T1000 (cell line): ENCODE data around the gene PTPN5.

Experiments used
- DNase-seq: peaks from one replicate; lab custom pipeline; 2025; ENCODE audit warnings: mixed read lengths; lab: John Stamatoyannopoulos, UW

The PTPN5 gene

DNA sequence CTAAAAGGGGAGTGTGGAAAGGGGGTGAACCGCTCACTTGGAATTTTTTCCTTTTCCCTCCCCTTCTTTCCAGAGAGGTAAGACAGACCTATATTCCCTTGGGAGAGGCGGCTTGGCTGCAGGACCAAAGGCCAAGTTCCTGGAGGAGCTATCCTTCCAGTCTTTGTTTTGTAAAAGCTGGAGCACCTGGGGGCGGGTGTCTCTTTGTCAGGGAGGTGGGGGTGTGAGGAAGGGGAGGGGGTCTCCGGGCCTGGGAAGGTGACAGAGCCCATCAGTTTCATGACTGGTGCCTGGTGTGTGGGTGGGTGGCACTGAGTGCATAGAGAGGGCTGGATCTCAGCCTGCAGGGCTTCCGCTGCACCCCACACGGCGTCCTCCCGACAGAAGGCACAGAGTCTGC, 18.5 kb downstream of the PTPN5 start:
- DNase-seq = no peak

DNA sequence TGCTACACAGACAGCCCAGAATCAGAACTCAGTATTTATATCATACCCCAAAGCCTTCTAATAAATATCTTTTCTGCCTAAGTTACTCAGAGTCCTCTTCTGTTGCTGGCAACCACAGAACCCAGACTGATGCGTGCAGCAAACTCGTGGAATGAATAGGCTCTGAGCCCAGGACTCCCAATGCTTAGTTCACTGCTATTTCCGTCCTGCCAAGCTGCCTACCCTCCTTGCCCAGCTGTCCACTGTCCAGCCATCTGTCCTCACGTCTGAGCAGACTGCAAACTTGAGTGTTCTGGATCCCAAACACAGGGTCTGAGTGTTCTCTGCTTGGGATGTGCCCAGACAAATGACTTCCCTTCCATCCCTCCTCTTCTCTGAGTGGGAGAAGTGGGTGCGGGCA, 19.4 kb downstream of the PTPN5 start:
- no peak for DNase-seq

DNA sequence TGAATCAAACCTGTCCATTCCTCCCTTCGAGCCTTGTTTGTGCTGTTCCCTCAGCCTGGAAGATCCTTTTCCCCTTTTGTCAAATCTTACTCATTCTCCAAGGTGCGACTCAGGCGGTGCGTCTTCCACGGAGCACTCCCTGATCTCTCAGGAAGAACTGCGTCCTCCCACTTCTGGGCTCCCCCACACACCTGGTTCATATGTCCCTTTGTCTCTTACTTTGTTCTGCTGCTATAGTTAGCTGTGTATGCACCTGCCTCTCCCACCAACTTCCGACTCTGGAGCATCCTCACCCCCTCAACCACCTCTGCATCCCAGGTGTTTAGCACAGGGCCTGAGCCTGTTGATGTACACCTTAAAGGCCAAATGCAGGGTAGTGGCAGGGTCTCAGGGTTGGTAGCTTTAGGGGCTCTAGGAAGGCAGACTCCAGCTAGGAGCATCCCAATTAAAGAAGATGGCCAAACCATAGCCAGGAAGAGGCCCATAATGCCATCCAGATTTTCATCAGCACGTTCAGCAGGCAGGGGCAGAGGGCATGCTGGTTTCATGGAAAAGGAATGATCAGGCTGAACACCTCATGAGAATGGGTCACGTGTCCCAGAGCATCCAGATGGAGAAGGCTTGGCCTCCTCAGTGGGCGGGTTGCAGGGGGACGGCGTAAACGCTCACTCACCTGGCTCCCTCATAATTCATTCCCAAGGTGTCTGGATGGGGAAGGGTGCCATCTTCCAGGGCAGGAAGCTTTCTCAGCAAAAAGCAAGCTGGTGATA, 20.1 kb downstream of the PTPN5 start:
- DNase-seq = no peak

DNA sequence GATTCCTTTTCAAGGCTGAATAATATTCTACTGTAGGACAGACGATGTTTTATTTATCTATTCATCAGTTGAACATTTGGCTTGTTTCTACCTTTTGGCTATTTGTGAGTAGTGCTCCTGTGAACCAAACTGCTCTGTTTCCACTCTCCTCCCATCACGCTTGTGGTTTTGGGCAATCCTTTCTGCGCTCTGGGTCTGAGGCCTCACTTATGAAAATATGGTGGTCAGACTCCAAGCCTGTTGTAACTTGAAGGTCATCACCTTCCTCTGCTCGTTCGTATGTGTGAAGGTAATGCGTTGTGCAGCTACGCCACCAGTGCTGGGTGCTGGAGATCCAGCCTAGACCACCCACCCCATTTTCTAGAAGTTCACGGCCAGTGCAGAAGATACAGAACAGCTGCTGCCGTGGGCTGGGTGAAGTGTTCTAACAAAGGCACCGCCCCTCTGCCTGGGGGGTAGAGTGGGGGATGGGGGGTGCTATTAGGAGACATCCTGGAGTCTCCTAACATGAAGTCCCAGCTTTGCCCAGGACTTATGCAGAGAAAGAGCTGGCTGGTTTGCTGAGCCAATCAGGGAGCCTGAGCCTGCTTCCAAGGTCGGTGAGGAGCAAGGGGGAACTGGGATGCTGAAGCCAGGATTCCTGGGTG, 21.0 kb downstream of the PTPN5 start:
- no peak for DNase-seq

DNA sequence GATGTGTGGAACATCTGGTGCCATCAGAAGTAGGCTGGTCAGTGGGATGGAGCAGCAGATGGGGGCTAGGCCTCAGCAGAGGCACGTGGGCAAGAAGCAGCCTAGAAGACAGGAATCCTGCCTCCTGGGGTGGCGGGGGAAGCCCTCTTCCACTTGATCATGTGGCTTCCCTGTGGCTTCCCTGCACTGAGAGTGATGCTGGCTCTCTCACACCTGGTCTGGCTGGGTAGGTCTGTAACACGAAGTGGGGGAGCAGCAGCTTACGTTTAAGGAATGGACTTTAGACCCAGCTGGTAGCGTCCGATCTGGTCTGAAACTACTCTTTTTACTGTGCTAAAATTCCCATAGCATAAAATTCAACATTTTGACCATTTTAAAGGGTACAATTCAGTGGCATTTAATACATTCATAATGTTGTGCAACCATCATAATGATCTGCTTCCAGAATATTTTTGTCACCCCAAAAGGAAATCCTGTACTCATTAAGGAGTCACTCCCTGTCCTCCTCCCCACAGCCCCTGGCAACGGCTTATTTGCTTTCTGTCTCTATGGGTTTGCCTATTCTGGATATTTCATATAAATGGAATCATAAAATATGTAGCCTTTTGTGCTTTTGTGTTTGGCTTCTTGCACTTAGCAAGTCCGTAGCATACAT, 21.7 kb downstream of the PTPN5 start:
- no peak for DNase-seq

DNA sequence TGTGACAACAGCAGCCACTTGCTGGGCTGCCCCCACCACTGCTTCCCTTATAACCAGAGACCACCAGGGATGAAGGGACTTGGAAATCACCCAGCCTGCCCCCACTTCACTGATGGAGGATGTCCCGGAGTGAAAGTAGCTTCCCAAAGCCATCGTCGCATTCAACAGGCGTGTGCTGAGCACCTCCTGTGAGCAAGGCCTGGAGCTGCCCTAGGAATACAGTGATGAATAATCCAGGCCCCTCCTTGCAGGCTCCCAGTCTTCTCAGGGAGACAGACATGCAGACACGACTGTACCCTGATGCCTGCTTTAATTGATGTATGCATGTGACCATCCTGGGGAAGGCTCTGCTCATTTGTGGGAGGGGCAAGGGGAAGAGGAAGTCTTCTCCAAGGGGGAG, 22.6 kb downstream of the PTPN5 start:
- DNase-seq = no peak

DNA sequence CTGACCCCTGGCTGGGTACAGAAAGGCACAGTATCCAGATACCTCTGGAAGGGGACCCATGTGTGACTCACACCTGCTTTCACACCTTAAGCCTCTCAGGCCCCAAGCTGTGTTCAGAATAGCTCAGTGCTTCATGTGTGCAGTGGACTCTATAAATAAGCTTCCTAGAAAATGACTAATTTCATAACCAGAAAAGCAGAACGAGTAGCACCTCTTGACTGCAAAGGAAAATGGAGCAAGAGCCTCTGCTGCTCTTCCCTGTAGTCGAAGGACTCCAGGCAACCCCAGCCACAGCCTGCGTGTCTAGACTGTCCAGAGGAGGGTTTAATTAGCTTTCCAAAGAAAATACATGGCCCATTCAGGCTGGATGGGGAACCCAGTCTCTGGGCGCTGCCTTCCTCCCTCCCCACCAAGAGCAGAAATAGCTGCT, 23.1 kb downstream of the PTPN5 start:
- no peak for DNase-seq

DNA sequence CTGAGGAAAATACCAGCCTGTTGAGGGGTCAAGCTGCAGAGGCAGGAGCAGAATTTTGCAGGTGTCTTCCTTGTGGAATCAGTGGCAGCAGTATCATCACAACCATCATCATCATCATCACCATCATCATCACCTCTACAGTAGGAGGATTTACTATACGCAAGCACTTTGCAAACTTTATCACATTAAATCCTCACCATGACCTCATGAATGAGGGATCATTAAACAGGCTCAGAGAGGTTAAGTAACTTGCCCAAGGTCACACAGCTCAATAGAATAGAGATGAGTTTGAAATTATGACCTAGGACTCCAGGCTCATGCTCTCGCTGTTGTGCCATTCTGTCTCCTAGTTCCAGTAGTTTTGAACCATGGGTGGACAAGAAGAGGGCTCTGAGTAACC, 25.6 kb downstream of the PTPN5 start:
- DNase-seq = no peak

DNA sequence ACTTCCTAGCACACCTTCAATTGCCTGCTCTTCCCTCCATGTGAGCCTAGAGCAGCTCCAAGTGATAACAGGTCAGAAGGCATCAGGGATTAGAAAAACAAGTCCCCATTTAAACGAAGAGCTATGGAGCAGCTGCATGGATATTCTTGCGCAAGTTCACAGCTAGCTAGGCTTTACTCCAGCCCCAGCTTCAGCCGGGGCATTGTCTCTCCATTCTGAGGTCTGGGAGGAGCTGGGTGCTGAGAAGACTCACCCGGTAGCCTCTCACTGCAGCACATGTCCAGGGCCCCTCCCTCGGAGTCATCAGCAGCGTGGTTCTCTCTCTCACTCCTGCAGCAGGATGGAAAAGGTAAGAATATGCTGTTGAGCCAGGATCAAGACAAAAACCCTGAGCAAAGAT, 26.0 kb downstream of the PTPN5 start:
- DNase-seq = no peak

DNA sequence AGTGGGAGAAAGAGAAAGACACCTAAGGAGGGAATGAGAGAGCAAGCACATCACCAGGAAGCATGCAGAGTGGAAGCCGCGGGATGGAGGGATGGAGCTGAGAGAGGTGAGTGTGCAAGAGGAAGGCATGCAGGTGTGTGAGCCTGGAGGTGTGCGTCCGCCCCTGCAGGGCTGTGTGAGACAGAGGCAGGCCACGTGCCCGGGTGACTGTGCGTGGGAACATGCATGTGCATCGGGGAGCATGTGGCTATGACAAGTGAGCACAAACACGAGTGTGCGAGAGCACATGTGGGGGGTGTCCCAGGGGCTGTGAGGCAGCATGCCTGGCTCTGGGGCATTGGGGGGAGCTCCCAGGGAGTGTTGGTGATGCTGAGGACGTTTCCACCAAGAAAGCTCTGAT, 29.9 kb downstream of the PTPN5 start:
- DNase-seq = no peak

DNA sequence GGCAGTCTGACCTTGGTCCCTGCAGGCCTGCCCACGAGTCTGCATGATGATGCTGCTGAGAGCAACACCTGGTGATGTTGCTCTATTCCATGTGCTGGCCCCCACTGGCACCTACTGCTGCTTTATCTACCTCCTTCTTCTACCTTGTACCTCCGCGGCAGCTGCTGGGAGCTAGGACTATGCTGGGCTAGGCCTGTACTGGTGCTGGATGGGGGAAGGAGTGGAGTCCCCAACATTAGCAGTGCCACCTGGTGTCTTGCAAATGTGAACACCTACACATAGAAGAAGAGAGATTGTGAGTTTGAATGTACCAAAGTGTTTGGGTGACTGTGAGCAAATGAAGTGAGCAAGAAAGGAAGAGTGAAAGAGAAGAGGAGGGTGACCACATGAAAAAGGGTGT, 30.5 kb downstream of the PTPN5 start:
- DNase-seq = no peak

DNA sequence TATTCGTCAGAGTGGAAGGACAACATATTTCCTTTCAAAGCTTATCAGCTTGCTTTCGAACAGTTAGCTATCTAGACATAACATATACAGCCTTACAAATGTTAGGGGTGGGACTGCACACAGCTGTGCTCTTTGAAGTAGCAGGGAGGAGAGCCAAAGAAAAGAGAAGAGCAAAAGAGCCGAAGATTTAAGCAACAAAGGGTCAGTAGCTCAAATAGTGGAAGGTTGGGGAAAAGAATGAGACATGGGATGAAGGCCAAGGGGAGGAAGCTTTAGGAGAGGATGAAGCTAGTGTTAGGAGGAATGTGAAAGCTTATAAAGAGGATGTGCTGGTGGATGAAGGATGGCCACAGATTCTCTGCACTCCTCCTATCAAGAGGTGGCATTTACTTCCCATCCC, 33.8 kb downstream of the PTPN5 start:
- DNase-seq = no peak

DNA sequence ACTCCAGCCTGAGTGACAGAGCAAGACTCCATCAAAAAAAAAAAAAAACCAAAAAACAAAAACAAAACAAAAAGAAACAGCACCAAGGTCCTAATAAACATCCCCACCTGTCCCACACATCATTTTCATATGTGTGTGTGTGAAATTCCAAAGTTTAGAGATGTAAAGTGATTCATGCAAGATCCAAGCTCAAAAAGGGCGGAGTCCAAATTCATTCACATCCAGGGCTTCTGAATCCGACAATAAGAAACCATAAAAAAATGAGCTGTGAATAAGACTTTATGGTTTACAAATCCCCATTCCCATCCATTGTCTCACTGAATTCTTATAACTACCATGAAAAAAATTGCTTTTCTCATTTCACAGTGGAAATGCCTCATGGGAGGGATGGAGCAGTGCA, 34.7 kb downstream of the PTPN5 start:
- DNase-seq = no peak

DNA sequence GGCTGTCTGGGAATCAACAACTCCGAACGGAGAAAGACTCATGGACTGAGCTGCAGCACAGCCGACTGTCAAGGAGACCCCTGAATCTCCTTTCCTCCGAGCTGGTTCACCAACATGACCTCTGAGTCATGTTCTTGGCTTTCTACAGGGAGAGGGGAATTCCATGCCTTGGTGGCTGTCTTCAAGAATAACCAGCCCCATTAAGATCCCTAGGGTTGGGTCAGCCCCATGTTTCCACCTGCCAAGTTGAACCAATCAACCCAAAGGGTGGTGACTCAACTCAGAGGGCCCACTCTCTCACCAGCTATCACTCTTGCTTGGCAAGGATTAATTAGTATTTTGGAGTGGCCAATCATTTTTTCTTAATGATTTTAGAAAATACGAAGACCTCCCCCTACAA, 37.3 kb downstream of the PTPN5 start:
- no peak for DNase-seq

DNA sequence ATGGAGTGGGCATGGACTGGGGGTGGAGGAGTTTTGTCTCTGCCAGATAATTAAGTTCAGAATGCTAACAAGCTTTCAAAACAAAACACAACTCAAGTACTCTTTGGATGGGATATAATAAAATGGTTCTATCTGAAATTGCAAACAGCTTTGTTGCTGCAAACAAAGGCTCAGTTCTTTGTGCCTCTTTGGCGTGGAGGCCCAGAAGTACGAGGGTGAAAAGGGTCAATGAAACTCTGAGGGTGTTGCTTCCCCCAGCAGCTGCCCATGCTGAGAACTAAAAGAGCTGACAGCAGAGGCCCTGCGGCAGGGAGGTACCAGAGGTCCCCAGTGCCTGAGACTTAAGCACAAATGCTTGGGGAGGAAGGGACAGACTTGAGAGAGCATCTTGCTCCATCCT, 39.1 kb downstream of the PTPN5 start:
- no peak for DNase-seq

DNA sequence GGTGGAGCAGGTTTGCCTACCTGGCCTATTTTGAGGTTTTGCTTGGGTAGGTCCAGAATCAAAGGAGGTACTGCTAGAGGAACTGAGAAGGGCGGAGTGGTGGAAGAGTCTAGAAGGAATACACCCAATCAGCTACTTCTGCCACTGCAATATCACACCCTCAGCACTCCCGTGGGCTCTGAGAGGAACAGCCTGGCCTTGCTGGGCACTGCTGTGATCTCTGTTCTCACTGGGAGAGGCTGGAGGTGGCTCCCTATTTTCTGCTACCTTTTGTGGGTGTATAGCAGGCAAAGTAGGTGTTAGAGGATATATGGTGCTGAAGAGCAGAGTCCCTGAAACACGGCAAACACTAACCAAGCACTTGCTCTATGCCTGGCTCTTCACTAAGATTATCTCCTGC, 40.7 kb downstream of the PTPN5 start:
- DNase-seq = no peak

DNA sequence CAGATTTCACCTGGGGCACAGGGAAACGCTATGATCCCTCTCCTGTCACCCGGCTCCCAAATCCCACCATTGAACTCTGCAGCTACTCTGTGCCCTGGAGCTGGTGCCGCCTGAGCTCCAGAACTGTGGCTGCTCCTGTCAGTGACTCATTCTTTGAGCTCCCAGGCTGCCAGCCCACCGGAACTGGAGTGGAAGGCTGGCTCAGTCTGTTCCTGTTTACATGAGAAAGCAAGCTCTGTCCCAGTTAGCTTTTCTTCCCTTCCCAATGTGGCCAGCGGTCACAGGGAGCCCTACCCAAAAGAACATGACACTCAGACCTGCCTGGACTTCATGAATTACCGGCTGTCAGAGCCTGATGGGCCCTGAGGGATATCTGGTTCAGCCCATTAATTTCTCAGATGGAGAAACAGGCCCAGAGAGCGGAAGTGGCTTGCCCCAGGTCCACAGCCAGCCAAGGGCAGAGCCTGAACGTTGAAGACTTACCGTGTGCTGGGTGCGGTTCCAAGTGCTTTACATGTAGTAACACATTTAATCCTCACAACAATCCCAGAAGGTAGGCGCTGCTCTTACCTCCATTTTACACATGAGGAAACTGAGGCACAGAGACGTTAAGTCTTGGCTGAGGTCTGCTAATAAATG, 41.8 kb downstream of the PTPN5 start:
- DNase-seq = no peak

DNA sequence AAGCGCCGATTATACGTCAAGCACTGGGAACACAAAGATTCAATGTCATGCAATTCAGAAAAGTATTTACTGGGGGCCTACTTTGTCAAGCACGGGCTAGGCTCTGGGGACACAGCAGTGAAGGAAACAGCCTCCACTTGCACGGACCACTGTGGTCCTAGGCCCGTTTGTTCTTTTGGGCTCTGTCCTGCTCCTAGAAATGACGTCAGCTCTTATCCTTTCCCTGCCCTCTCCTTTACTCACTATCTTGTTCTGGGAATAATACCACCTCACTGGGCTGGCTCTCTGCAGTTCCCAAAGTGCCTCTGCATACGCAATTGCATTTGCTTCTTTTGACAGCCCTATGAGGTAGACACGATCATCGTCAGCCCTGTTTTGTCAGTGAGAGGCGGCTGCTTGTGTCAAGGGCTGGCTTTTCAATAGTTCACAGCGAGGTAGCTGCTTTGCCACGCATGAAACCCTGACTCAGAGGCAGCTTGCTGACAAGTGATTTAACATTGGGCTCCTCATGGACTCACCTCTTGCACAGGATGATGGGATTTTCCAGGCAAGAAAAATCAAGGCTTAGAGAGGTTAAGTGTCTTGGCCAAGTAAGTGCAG, 42.7 kb downstream of the PTPN5 start:
- DNase-seq = peak; percentile 33

DNA sequence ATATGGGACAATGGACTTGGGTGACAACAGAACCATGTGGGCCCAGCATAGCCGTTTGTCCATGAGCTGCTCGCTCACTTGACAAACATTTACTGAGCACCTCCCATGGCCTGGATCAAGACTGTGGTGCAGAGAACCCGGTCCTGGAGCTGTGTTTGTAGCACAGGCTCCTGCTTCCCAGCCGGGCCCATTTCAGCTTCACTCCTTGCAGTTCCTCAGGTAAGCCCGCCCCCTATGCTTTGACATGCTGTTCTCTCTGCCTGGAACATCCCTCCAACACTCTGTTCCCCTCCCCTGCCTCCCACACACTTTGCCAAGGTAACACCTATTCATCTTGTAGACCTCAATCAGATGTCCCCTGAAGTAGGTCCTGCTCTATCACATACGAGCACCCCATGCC, 46.3 kb downstream of the PTPN5 start:
- DNase-seq = no peak

DNA sequence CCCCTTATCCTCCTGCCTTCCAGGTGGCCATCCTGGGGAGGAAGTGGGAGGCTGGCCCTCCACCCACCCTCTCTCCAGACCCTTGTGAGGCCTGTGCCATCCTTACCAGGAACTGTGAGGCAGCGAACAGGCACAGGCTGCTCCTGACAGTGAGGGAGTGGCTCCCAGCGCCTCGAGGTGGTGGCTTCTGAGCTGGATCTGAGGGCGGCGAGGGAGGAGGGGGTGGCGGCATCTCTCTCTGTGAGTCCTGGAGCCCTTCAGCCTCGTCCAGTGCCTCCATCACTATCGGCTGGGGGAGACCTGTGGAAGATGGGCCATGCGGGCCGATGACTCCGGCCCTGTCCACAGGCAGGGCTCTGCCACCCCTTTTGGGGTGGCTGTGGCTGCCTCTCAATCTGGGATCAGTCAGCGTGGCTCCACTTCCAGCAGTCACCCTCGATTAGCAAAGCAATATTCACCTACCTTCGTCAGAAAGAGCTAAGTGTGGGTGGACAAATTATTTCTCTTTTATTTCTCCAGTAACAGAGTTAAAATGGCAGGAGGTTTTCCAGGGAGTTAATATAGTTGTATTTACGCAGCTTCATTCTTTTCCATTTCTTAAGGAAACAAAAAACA, 47.6 kb downstream of the PTPN5 start:
- DNase-seq = no peak

DNA sequence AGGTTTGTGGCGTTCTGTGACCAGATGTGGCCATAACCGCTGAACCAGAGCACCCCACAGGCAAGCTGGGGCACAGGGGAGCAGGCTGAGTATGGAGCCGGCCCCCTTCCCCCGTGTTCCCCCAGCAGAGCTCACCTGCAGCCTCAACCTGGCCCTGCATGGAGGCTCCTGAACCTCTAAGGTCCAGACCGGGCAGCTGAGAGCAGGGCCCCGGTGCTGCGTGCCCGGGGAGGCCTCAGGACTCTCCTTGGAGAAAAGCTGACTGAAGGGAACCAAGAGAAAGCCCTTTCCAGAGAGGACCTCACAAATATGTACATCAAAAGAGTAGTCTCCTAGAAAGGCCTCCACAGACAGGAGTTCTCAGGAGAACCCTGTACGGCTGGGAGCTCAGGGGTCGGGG, 48.2 kb downstream of the PTPN5 start:
- no peak for DNase-seq

DNA sequence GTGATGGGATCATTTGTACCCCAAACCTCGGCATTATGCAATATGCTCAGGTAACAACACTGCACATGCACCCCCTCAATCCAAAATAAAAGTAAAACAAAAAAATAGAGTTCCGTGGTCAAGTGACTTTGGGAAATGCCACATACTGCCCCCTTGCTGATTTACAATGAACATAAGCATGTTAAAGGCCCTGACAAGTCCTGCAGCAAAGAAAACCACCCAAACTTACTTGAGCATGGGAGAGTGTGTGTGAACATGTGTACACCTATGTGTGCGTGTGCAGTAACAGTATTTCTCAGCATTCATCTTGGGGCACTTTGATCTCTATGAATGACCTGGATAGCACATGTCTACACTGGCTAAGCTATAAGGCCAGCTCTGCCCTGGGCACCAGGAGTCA, 49.8 kb downstream of the PTPN5 start:
- no peak for DNase-seq
